ENCODE data around the gene ADGRB3.

Gene ADGRB3

GRCh38 chr6:68994521-68994920 lies 359.4 kb downstream of the ADGRB3 start:
- Mint-ChIP-seq H3K9me3 (no peaks in the 10 kb centered on the region), H3K27ac (no peak overlapping the region), H3K4me1 (peaks cover 6% of the 10 kb centered on the region), H3K36me3 (ENCODE audit: low read depth) (no peaks in the 10 kb centered on the region), H3K27me3 (ENCODE audit: low read depth, poor library complexity) (peaks cover 5% of the 10 kb centered on the region), H3K4me3 (no peak overlapping the region)
- no peak for DNase-seq
- no peak for TF ChIP-seq CTCF (IDR thresholded peaks at IDR 0.05)

- no peak for DNase-seq
- Mint-ChIP-seq H3K9me3 (no peaks in the 10 kb centered on the region), H3K27me3 (ENCODE audit: low read depth, poor library complexity) (no peaks in the 10 kb centered on the region), H3K27ac (no peak overlapping the region), H3K4me1 (no peaks in the 10 kb centered on the region), H3K4me3 (no peak overlapping the region), H3K36me3 (ENCODE audit: low read depth) (no peaks in the 10 kb centered on the region)
- no peak for TF ChIP-seq CTCF (IDR thresholded peaks at IDR 0.05)
These were observed 370.1 kb downstream of the ADGRB3 start for GRCh38 chr6:69005199-69005598.

- DNase-seq: no peak
- Mint-ChIP-seq H3K27me3 (ENCODE audit: low read depth, poor library complexity) (no peaks in the 10 kb centered on the region), H3K36me3 (ENCODE audit: low read depth) (no peaks in the 10 kb centered on the region)
These were observed 372.7 kb downstream of the ADGRB3 start for GRCh38 chr6:69007781-69008180.

GRCh38 chr6:69012211-69012610 lies 377.1 kb downstream of the ADGRB3 start:
- no peak for TF ChIP-seq CTCF (IDR thresholded peaks at IDR 0.05)
- no peaks in the 10 kb centered on the region for H3K36me3 Mint-ChIP-seq (ENCODE audit: low read depth)
- H3K27ac Mint-ChIP-seq: no peak overlapping the region
- no peak overlapping the region for H3K4me3 Mint-ChIP-seq
- DNase-seq: no peak
- no peaks in the 10 kb centered on the region for H3K9me3 Mint-ChIP-seq
- no peaks in the 10 kb centered on the region for H3K4me1 Mint-ChIP-seq
- no peaks in the 10 kb centered on the region for H3K27me3 Mint-ChIP-seq (ENCODE audit: low read depth, poor library complexity)

More at GRCh38 chr6:69007781-69008180, 372.7 kb downstream of the ADGRB3 start:
- TF ChIP-seq CTCF (IDR thresholded peaks at IDR 0.05): no peak
- H3K27ac Mint-ChIP-seq: no peak overlapping the region
- no peak overlapping the region for H3K4me3 Mint-ChIP-seq
- no peaks in the 10 kb centered on the region for H3K9me3 Mint-ChIP-seq
- H3K4me1 Mint-ChIP-seq: no peaks in the 10 kb centered on the region

GRCh38 chr6:69012876-69013275 lies 377.8 kb downstream of the ADGRB3 start:
- DNase-seq: no peak
- no peak for TF ChIP-seq CTCF (IDR thresholded peaks at IDR 0.05)
- Mint-ChIP-seq H3K4me3 (no peak overlapping the region), H3K36me3 (ENCODE audit: low read depth) (no peaks in the 10 kb centered on the region), H3K27me3 (ENCODE audit: low read depth, poor library complexity) (no peaks in the 10 kb centered on the region), H3K9me3 (no peaks in the 10 kb centered on the region), H3K4me1 (no peaks in the 10 kb centered on the region), H3K27ac (no peak overlapping the region)

GRCh38 chr6:69018906-69019305 lies 383.8 kb downstream of the ADGRB3 start:
- Mint-ChIP-seq H3K9me3 (no peaks in the 10 kb centered on the region), H3K4me1 (no peaks in the 10 kb centered on the region), H3K36me3 (ENCODE audit: low read depth) (no peaks in the 10 kb centered on the region), H3K27ac (no peak overlapping the region), H3K4me3 (no peak overlapping the region), H3K27me3 (ENCODE audit: low read depth, poor library complexity) (no peaks in the 10 kb centered on the region)
- no peak for DNase-seq
- no peak for TF ChIP-seq CTCF (IDR thresholded peaks at IDR 0.05)
